Activated CD8-positive, alpha-beta memory T cell treated with anti-CD3 and anti-CD28 coated beads, Interleukin-2, amount 50 U/mL, for 24 hours (primary cell): ENCODE data around the gene SV2A.
"Not testable (repeated sequence)": the region's sequence is repeated elsewhere in the genome, so short reads cannot be mapped to it uniquely, and the experiment has no call there.

Experiments
- DNase-seq: peaks from one replicate; pipeline ENCODE4 v3.0.0-alpha.2; 2020; ENCODE audit errors: extremely low read depth

The SV2A gene

GRCh38 chr1:149917571-149918144 is at the start of gene SV2A:
SV2A (minus strand) TSS chr1:149917844; CDS start chr1:149913840, 4,004 bp downstream.
- DNase-seq = no peak

- DNase-seq = no peak
Measured at GRCh38 chr1:149967041-149967440, 49.4 kb upstream of the SV2A start.

- DNase-seq = no peak
Measured at GRCh38 chr1:149966405-149966804, 48.8 kb upstream of the SV2A start.

- no peak for DNase-seq
Measured at GRCh38 chr1:149965440-149965839, 47.8 kb upstream of the SV2A start.

- no peak for DNase-seq
Measured at GRCh38 chr1:149963358-149963757, 45.7 kb upstream of the SV2A start.

GRCh38 chr1:149962736-149963135 is 45.1 kb upstream of the SV2A start:
- no peak for DNase-seq

- no peak for DNase-seq
Measured at GRCh38 chr1:149962039-149962647, 44.5 kb upstream of the SV2A start.

GRCh38 chr1:149957548-149957947 is 39.9 kb upstream of the SV2A start:
- not testable (repeated sequence) for DNase-seq

- no peak for DNase-seq
Measured at GRCh38 chr1:149949911-149950310, 32.3 kb upstream of the SV2A start.

- no peak for DNase-seq
Measured at GRCh38 chr1:149945206-149945605, 27.6 kb upstream of the SV2A start.

- no peak for DNase-seq
Measured at GRCh38 chr1:149942885-149943284, 25.2 kb upstream of the SV2A start.

- no peak for DNase-seq
Measured at GRCh38 chr1:149942207-149942606, 24.6 kb upstream of the SV2A start.

- no peak for DNase-seq
Measured at GRCh38 chr1:149940427-149940826, 22.8 kb upstream of the SV2A start.

GRCh38 chr1:149938668-149939003 is 21.0 kb upstream of the SV2A start:
- DNase-seq = not testable (repeated sequence)

GRCh38 chr1:149937759-149938158 is 20.1 kb upstream of the SV2A start:
- DNase-seq = no peak

- no peak for DNase-seq
Measured at GRCh38 chr1:149936992-149937705, 19.5 kb upstream of the SV2A start.

GRCh38 chr1:149936170-149936991 is 18.7 kb upstream of the SV2A start, which contains the start of gene MTMR11:
MTMR11 (minus strand) TSS chr1:149936879; CDS start chr1:149936647, 232 bp downstream.
- no peak for DNase-seq

- no peak for DNase-seq
Measured at GRCh38 chr1:149934356-149934755, 16.7 kb upstream of the SV2A start.

GRCh38 chr1:149933208-149933607 is 15.6 kb upstream of the SV2A start:
- DNase-seq = no peak

GRCh38 chr1:149932474-149932873 is 14.8 kb upstream of the SV2A start:
- no peak for DNase-seq

GRCh38 chr1:149931212-149931790 is 13.7 kb upstream of the SV2A start:
- DNase-seq = no peak

- no peak for DNase-seq
Measured at GRCh38 chr1:149929856-149930255, 12.2 kb upstream of the SV2A start.
